ENCODE results near the gene RNASEH2C.

DNA sequence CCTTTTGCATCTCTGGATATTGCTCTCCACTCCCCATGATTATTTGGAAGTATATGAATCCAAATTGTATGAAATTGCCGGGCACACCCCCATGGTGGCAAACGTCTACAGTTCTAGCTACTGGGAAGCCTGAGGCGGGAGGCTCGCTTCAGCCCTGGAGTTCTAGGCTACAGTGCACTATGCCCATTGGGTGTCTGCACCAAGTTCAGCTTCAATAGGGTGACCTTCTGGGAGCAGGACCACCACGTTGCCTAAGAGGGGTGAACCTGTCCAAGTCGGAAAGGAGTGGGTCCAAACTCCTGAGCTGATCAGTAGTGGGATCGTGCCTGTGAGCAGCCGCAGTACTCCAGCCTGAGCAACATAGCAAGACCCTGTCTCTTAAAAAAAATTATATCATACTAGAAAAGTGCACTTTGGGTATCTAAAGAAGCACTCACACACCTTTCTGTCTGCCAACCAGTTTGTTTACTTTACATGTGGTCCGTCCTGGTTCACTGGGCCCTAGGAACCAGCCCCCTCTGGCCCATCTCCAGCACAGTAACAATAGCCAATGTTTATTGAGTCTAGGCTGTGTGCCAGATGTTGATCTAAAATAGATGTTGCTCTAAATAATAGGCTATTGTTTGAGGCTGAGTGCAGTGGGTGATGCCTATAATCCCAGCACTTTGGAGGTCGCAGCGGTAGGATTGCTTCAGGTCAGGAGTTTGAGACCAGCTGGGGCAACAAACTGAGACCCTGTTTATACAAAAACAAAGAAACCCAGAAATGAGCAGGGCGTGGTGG, 24.9 kb downstream of the RNASEH2C start:
- TF ChIP-seq, protein P1, sequence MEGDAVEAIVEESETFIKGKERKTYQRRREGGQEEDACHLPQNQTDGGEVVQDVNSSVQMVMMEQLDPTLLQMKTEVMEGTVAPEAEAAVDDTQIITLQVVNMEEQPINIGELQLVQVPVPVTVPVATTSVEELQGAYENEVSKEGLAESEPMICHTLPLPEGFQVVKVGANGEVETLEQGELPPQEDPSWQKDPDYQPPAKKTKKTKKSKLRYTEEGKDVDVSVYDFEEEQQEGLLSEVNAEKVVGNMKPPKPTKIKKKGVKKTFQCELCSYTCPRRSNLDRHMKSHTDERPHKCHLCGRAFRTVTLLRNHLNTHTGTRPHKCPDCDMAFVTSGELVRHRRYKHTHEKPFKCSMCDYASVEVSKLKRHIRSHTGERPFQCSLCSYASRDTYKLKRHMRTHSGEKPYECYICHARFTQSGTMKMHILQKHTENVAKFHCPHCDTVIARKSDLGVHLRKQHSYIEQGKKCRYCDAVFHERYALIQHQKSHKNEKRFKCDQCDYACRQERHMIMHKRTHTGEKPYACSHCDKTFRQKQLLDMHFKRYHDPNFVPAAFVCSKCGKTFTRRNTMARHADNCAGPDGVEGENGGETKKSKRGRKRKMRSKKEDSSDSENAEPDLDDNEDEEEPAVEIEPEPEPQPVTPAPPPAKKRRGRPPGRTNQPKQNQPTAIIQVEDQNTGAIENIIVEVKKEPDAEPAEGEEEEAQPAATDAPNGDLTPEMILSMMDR (IDR thresholded peaks at IDR 0.05), result no peak
- TF ChIP-seq EP300 (IDR thresholded peaks at IDR 0.05), result no peak

All from suprapubic skin (tissue), 3 donors.